A673 (cell line): ENCODE measurements around the gene MFSD6.

Source experiments
- EZH2 ChIP-seq: fragments of 200-600 bp; sonication (generic); IDR thresholded peaks from 2 replicates; pipeline ENCODE4 v1.6.1; 2017; ENCODE audit warnings: borderline replicate concordance, low read depth, mild to moderate bottlenecking, mixed read lengths, antibody characterized with exemption, low read length; ENCODE audit not compliant: poor library complexity, severe bottlenecking
- TF ChIP-seq, protein P1 (sequence below): fragments of 300-800, 200-600 bp; sonication (generic); conservative IDR thresholded peaks from 2 replicates; pipeline ENCODE4 v1.5.1; 2017; ENCODE audit warnings: low read depth, mild to moderate bottlenecking, antibody characterized with exemption, low read length, moderate library complexity, mixed read lengths

DNA sequence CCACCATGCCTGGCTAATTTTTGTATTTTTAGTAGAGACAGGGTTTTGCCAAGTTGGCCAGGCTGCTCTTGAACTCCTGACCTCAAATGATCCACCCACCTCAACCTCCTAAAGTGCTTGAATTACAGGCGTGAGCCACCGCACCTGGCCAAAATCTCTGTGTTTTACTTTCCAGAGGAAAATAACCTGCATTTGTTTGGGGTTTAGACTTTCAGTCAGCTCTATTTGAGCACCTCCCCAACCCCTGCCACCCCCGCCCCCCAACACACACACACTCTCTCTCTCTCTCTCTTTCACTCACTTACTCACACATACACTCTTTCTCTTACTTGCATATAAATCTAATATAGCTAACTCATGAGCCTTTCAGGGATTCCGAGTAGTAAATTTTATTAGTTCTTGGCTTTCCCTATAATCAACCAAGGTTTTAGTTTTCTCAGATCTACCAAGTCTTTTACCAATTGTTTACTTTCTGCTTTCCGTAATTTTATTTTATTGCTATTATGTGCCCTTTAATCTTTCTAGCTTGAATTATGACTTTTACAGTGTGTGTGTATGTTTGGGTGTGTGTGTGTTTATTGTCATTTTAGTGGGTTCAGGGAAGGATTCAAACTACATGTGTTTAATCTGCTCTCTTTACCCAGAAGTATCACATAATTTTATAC lies 24.5 kb downstream of the MFSD6 start:
- TF ChIP-seq, protein P1, sequence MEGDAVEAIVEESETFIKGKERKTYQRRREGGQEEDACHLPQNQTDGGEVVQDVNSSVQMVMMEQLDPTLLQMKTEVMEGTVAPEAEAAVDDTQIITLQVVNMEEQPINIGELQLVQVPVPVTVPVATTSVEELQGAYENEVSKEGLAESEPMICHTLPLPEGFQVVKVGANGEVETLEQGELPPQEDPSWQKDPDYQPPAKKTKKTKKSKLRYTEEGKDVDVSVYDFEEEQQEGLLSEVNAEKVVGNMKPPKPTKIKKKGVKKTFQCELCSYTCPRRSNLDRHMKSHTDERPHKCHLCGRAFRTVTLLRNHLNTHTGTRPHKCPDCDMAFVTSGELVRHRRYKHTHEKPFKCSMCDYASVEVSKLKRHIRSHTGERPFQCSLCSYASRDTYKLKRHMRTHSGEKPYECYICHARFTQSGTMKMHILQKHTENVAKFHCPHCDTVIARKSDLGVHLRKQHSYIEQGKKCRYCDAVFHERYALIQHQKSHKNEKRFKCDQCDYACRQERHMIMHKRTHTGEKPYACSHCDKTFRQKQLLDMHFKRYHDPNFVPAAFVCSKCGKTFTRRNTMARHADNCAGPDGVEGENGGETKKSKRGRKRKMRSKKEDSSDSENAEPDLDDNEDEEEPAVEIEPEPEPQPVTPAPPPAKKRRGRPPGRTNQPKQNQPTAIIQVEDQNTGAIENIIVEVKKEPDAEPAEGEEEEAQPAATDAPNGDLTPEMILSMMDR, result no peak
- TF ChIP-seq EZH2, result no peak
